ENCODE results near the gene FOXE1.

DNA sequence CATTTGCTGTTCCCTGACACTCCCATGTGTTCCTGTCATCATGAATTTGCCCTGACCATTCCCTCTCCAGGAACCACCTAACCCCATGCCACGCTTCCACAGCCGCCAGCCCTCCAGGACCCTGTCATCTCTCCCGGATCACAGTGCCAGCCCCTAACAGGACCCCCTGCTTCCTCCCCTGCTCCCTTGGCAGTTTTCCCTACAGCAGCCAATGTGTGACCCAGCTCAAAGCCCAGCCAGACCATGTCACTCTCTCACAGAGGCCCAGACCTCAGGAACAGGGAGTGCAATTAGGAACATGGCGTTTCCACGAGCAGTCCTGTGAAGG lies 8.1 kb downstream of the FOXE1 start:
- TF ChIP-seq, protein P1, sequence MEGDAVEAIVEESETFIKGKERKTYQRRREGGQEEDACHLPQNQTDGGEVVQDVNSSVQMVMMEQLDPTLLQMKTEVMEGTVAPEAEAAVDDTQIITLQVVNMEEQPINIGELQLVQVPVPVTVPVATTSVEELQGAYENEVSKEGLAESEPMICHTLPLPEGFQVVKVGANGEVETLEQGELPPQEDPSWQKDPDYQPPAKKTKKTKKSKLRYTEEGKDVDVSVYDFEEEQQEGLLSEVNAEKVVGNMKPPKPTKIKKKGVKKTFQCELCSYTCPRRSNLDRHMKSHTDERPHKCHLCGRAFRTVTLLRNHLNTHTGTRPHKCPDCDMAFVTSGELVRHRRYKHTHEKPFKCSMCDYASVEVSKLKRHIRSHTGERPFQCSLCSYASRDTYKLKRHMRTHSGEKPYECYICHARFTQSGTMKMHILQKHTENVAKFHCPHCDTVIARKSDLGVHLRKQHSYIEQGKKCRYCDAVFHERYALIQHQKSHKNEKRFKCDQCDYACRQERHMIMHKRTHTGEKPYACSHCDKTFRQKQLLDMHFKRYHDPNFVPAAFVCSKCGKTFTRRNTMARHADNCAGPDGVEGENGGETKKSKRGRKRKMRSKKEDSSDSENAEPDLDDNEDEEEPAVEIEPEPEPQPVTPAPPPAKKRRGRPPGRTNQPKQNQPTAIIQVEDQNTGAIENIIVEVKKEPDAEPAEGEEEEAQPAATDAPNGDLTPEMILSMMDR (IDR thresholded peaks at IDR 0.05) = no peak
- no peak for TF ChIP-seq POLR2A (IDR thresholded peaks at IDR 0.05)

Measured in body of pancreas (tissue), 4 donors.